H1 (cell line): ENCODE data around the gene TSKU. TPM values are rescaled to one million over a fixed set of nuclear protein-coding genes. Genes with fewer than 3 reads are reported as not detected.

Experiments
- CTCF ChIA-PET: fragments of 300-600 bp; sonication (Branson Sonifier 250); formaldehyde crosslinking; loops from one replicate; lab custom pipeline; 2021; ENCODE audit not compliant: partially characterized antibody; lab: Charles Lee
- POLR2A ChIA-PET: fragments of 300-600 bp; sonication (Branson Sonifier 250); formaldehyde crosslinking; loops from one replicate; lab custom pipeline; 2021; ENCODE audit warnings: inconsistent platforms; ENCODE audit not compliant: partially characterized antibody; lab: Charles Lee
- DNase-seq, 2 experiments: peaks; one replicate each; pipeline versions ENCODE4 v3.0.0 to v3.0.0-alpha.2; 2010 to 2022; ENCODE audit warnings: low spot score in 2 of 2, low read depth in 1 of 2, mixed read lengths in 1 of 2
- FAIRE-seq: peaks from 2 replicates; lab custom pipeline; 2011; peaks lifted over from hg19 to GRCh38; lab: Jason Lieb, UNC
- H2AFZ ChIP-seq: 2 replicates; pipeline ENCODE4 v1.8.1; 2012; ENCODE audit warnings: low read length, inconsistent platforms
- H2AK5ac ChIP-seq: 2 replicates; pipeline ENCODE4 v1.6.1; 2013; ENCODE audit warnings: low read depth, low read length
- H2BK120ac ChIP-seq: replicated peaks from 2 replicates; pipeline ENCODE3; 2013; ENCODE audit warnings: low read depth, low read length, inconsistent platforms
- H2BK12ac ChIP-seq: 2 replicates; pipeline ENCODE4 v1.6.1; 2013; ENCODE audit warnings: low read depth, low read length
- H2BK15ac ChIP-seq: 2 replicates; pipeline ENCODE4 v1.6.1; 2013; ENCODE audit warnings: low read length
- H2BK20ac ChIP-seq: 2 replicates; pipeline ENCODE4 v1.6.1; 2013; ENCODE audit warnings: low read length
- H2BK5ac ChIP-seq: 2 replicates; pipeline ENCODE4 v1.6.1; 2013; ENCODE audit warnings: low read depth, low read length
- H3K14ac ChIP-seq: 2 replicates; pipeline ENCODE4 v1.6.1; 2013; ENCODE audit warnings: inconsistent platforms; ENCODE audit not compliant: insufficient read length
- H3K18ac ChIP-seq: 2 replicates; pipeline ENCODE4 v1.6.1; 2013; ENCODE audit warnings: low read length; ENCODE audit errors: extremely low read depth
- H3K23ac ChIP-seq: 2 replicates; pipeline ENCODE4 v1.6.1; 2013; ENCODE audit warnings: inconsistent platforms; ENCODE audit not compliant: insufficient read length
- H3K23me2 ChIP-seq: 2 replicates; pipeline ENCODE4 v1.6.1; 2013; ENCODE audit warnings: low read depth, low read length
- H3K27ac ChIP-seq: 2 replicates; pipeline ENCODE4 v1.6.1; 2011; ENCODE audit warnings: low read depth, low read length, inconsistent platforms
- H3K27me3 ChIP-seq, 4 experiments: replicated peaks in 1 of 4; 1 replicate in 1 of 4; 2 replicates in 3 of 4; pipeline versions ENCODE4 v1.6.1 to v1.8.1; 2011 to 2013; ENCODE audit warnings: low read length in 3 of 4, mild to moderate bottlenecking in 3 of 4, inconsistent platforms in 2 of 4, mixed read lengths in 2 of 4, moderate library complexity in 1 of 4; ENCODE audit not compliant: control insufficient read depth in 3 of 4, insufficient read depth in 3 of 4; ENCODE audit errors: extremely low read depth in 1 of 4
- H3K36me3 ChIP-seq, 4 experiments: 2 replicates each; pipeline versions ENCODE4 v1.6.1 to v1.8.1; 2011 to 2013; ENCODE audit warnings: mild to moderate bottlenecking in 4 of 4, low read length in 3 of 4, moderate library complexity in 2 of 4, control low read depth in 1 of 4, inconsistent platforms in 1 of 4; ENCODE audit not compliant: insufficient read depth in 4 of 4, control insufficient read depth in 2 of 4
- H3K4ac ChIP-seq: replicated peaks from 2 replicates; pipeline ENCODE3; 2013; ENCODE audit warnings: low read length, low read depth, mixed read lengths, inconsistent platforms; ENCODE audit not compliant: insufficient read length
- H3K4me1 ChIP-seq, 4 experiments: replicated peaks in 1 of 4; 1 replicate in 1 of 4; 2 replicates in 3 of 4; pipeline versions ENCODE4 v1.6.1 to v1.8.1; 2011 to 2013; ENCODE audit warnings: low read length in 3 of 4, inconsistent platforms in 2 of 4, mixed read lengths in 1 of 4; ENCODE audit not compliant: insufficient read depth in 4 of 4, control insufficient read depth in 3 of 4
- H3K4me2 ChIP-seq, 2 experiments: 2 replicates each; pipeline versions ENCODE4 v1.6.1 to v1.8.1; 2011 to 2013; ENCODE audit warnings: low read depth in 2 of 2, low read length in 2 of 2, control low read depth in 1 of 2, inconsistent platforms in 1 of 2, mild to moderate bottlenecking in 1 of 2; ENCODE audit not compliant: insufficient read depth in 1 of 2
- H3K4me3 ChIP-seq, 4 experiments: fragments of 200-600, 300-600 bp in 1 of 4; sonication (generic), shearing (Covaris generic), sonication (Bioruptor Twin) in 1 of 4; 2 replicates each; pipeline versions ENCODE4 v1.5.1 to v1.8.1; 2011 to 2016; ENCODE audit warnings: low read length in 4 of 4, low read depth in 3 of 4, control low read depth in 2 of 4, inconsistent platforms in 2 of 4, mild to moderate bottlenecking in 2 of 4, mixed read lengths in 1 of 4, moderate library complexity in 1 of 4; ENCODE audit not compliant: insufficient read depth in 2 of 4; ENCODE audit errors: extremely low read depth in 1 of 4
- H3K56ac ChIP-seq: replicated peaks from 2 replicates; pipeline ENCODE3; 2013; ENCODE audit warnings: low read depth, mild to moderate bottlenecking, mixed read lengths, low read length, inconsistent platforms; ENCODE audit not compliant: insufficient read length
- H3K79me1 ChIP-seq: 2 replicates; pipeline ENCODE4 v1.6.1; 2013; ENCODE audit warnings: low read depth, low read length, control low read depth
- H3K79me2 ChIP-seq, 2 experiments: 2 replicates each; pipeline versions ENCODE4 v1.6.1 to v1.8.1; 2012 to 2013; ENCODE audit warnings: low read length in 2 of 2, mild to moderate bottlenecking in 2 of 2, inconsistent platforms in 1 of 2; ENCODE audit not compliant: insufficient read depth in 2 of 2, control insufficient read depth in 1 of 2
- H3K9ac ChIP-seq, 4 experiments: replicated peaks in 1 of 4; 1 replicate in 1 of 4; 2 replicates in 3 of 4; pipeline versions ENCODE4 v1.6.1 to v1.8.1; 2011 to 2013; ENCODE audit warnings: low read depth in 3 of 4, low read length in 3 of 4, control low read depth in 2 of 4, mild to moderate bottlenecking in 2 of 4, moderate library complexity in 2 of 4, inconsistent platforms in 1 of 4; ENCODE audit errors: extremely low read depth in 1 of 4
- H3K9me3 ChIP-seq, 2 experiments: 2 replicates each; pipeline versions ENCODE4 v1.6.1 to v1.8.1; 2012 to 2013; ENCODE audit warnings: mild to moderate bottlenecking in 2 of 2, moderate library complexity in 2 of 2, control low read depth in 1 of 2, inconsistent platforms in 1 of 2, low read depth in 1 of 2, low read length in 1 of 2, mixed read lengths in 1 of 2; ENCODE audit not compliant: insufficient read depth in 2 of 2
- H4K20me1 ChIP-seq, 2 experiments: replicated peaks in 1 of 2; 2 replicates each; pipeline versions ENCODE3 to v1.8.1; 2011 to 2013; ENCODE audit warnings: inconsistent platforms in 2 of 2, low read length in 2 of 2, mild to moderate bottlenecking in 1 of 2; ENCODE audit not compliant: insufficient read depth in 2 of 2, control insufficient read depth in 1 of 2
- H4K5ac ChIP-seq: 2 replicates; pipeline ENCODE4 v1.6.1; 2013; ENCODE audit warnings: low read length, low read depth, mixed read lengths, inconsistent platforms; ENCODE audit not compliant: insufficient read length
- H4K8ac ChIP-seq: 2 replicates; pipeline ENCODE4 v1.8.0; 2013; ENCODE audit warnings: mild to moderate bottlenecking, moderate library complexity, low read length, inconsistent platforms; ENCODE audit not compliant: insufficient read depth; ENCODE audit errors: extremely low read depth
- H4K91ac ChIP-seq: replicated peaks from 2 replicates; pipeline ENCODE3; 2013; ENCODE audit warnings: low read length, mixed read lengths, inconsistent platforms; ENCODE audit not compliant: insufficient read length
- CHD2 ChIP-seq: IDR thresholded peaks from 2 replicates; pipeline ENCODE4 v1.6.1; 2012; ENCODE audit warnings: low read length, improper control_type of control experiment
- HDAC2 ChIP-seq, 2 experiments: fragments of 300-600 bp in 1 of 2; sonication (generic) in 1 of 2; IDR thresholded peaks; 2 replicates each; pipeline ENCODE4 v1.6.1; 2011 to 2012; ENCODE audit warnings: low read depth in 2 of 2, low read length in 2 of 2, mild to moderate bottlenecking in 2 of 2, moderate library complexity in 2 of 2, borderline replicate concordance in 1 of 2, inconsistent platforms in 1 of 2
- POLR2AphosphoS5 ChIP-seq: IDR thresholded peaks from 2 replicates; pipeline ENCODE4 v1.6.1; 2011; ENCODE audit warnings: low read depth, low read length
- SIN3A ChIP-seq, 2 experiments: IDR thresholded peaks in 1 of 2; conservative IDR thresholded peaks in 1 of 2; 2 replicates each; pipeline ENCODE4 v1.6.1; 2011 to 2012; ENCODE audit warnings: low read length in 2 of 2, improper control_type of control experiment in 1 of 2, low read depth in 1 of 2, mild to moderate bottlenecking in 1 of 2
- WGBS, 2 experiments: shearing (Covaris generic) in 1 of 2; methylation state at CpG; one replicate each; pipeline versions ENCODE4 v1.1.6 to v1.1.7; 2013 to 2015; ENCODE audit warnings: low lambda C conversion rate in 2 of 2, mixed read lengths in 2 of 2, inconsistent platforms in 1 of 2, low coverage in 1 of 2, missing lambda C conversion rate in 1 of 2; ENCODE audit not compliant: insufficient replicate concordance in 2 of 2, insufficient coverage in 1 of 2, insufficient read length in 1 of 2; ENCODE audit errors: extremely low coverage in 1 of 2, missing lambda C conversion rate in 1 of 2; 5-methylcytosine and 5-hydroxymethylcytosine counted together
- polyA plus RNA-seq, 7 experiments: library from polyadenylated mRNA; depleted of rRNA in 3 of 7; stranded (reverse) in 5 of 7; unstranded in 2 of 7; fragments of >200 nt in 5 of 7; fragments of 200-250 nt in 2 of 7; gene quantifications; 1 replicate in 5 of 7; 2 replicates in 1 of 7; 4 replicates in 1 of 7; pipeline versions ENCODE4 v1.2.1 to v1.2.3, GENCODE V29; 2011 to 2013; ENCODE audit warnings: missing spikeins in 2 of 7, mixed read lengths in 2 of 7
- total RNA-seq: library from RNA; stranded (reverse); fragmentation: NEBNext Ultra II Directional; extraction: Animal tissue kit (Norgen Biotek cat#: 25700); gene quantifications from 2 replicates; pipeline ENCODE4 v1.2.1, GENCODE V29; 2021
- TF ChIP-seq, protein P1 (sequence below), 3 experiments: IDR thresholded peaks; 1 replicate in 2 of 3; 2 replicates in 1 of 3; pipeline versions ENCODE4 v1.5.1 to v1.6.1; 2011; ENCODE audit warnings: low read length in 3 of 3, mild to moderate bottlenecking in 3 of 3, inconsistent platforms in 2 of 3, low read depth in 1 of 3, moderate library complexity in 1 of 3; ENCODE audit not compliant: insufficient read depth in 1 of 3; ENCODE audit errors: control extremely low read depth in 1 of 3

The TSKU gene
- total and polyA plus RNA-seq, 2 of the 8 experiments (the other 6 are each of a cell fraction or from before 2014, with no cell fraction given): 22.8 to 28.4 TPM

- ChIA-PET POLR2A (no interaction called here), CTCF (interaction anchor here (0.9 to 4.0 kb wide), 9 partner anchors 8 to 206 kb away, joined by 3 to 25 read pairs (median 5); no protein-coding TSS in a partner anchor)
- H3K23me2 ChIP-seq: no peaks in the 10 kb centered on the region
- H4K5ac ChIP-seq: no peak overlapping the region
- H3K4me3 ChIP-seq: no peak overlapping the region
- no peak overlapping the region for H2AFZ ChIP-seq
- no peak overlapping the region for H2BK5ac ChIP-seq
- 0 out of 7 replicates have a peak, but pooled peaks cover 0 to 4% (median 0%) of the 10 kb centered on the region in 4 experiments for H3K4me1 ChIP-seq
- H3K9me3 ChIP-seq: no peaks in the 10 kb centered on the region
- H3K56ac ChIP-seq: no peak overlapping the region
- no peak overlapping the region for H2BK120ac ChIP-seq
- no peak overlapping the region; the same call in 1 of the 2 replicates for H4K8ac ChIP-seq
- H2AK5ac ChIP-seq: no peak overlapping the region
- no peak overlapping the region for H3K18ac ChIP-seq
- FAIRE-seq (no peak), DNase-seq (no peak)
- WGBS, 2 experiments: 97% methylated on average over 3 of the region's 3 CpGs; no CpG with 5 or more reads in 1 of the 2 experiments
- H3K27ac ChIP-seq: no peak overlapping the region
- H3K27me3 ChIP-seq: no peaks in the 10 kb centered on the region
- H3K79me2 ChIP-seq: no peaks in the 10 kb centered on the region
- H2BK15ac ChIP-seq: no peak overlapping the region
- H2BK20ac ChIP-seq: no peak overlapping the region
- no peak for TF ChIP-seq SIN3A (conservative IDR thresholded peaks at IDR 0.05 in 1 of 2, IDR thresholded peaks at IDR 0.05 in 1 of 2; ENCODE audit: low read depth in 1 of 2, low read length in 2 of 2)
- no peak for TF ChIP-seq CHD2
- TF ChIP-seq POLR2AphosphoS5: no peak
- TF ChIP-seq, protein P1, sequence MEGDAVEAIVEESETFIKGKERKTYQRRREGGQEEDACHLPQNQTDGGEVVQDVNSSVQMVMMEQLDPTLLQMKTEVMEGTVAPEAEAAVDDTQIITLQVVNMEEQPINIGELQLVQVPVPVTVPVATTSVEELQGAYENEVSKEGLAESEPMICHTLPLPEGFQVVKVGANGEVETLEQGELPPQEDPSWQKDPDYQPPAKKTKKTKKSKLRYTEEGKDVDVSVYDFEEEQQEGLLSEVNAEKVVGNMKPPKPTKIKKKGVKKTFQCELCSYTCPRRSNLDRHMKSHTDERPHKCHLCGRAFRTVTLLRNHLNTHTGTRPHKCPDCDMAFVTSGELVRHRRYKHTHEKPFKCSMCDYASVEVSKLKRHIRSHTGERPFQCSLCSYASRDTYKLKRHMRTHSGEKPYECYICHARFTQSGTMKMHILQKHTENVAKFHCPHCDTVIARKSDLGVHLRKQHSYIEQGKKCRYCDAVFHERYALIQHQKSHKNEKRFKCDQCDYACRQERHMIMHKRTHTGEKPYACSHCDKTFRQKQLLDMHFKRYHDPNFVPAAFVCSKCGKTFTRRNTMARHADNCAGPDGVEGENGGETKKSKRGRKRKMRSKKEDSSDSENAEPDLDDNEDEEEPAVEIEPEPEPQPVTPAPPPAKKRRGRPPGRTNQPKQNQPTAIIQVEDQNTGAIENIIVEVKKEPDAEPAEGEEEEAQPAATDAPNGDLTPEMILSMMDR (IDR thresholded peaks at IDR 0.05; ENCODE audit: control extremely low read depth in 1 of 3, insufficient read depth in 1 of 3, low read depth in 1 of 3, low read length in 3 of 3): no peak
- TF ChIP-seq HDAC2 (IDR thresholded peaks at IDR 0.05; ENCODE audit: borderline replicate concordance in 1 of 2, low read depth in 2 of 2, low read length in 2 of 2): no peak
- H3K4me2 ChIP-seq: no peak overlapping the region
- no peak overlapping the region for H3K14ac ChIP-seq
- no peak overlapping the region for H4K91ac ChIP-seq
- no peaks in the 10 kb centered on the region for H4K20me1 ChIP-seq
- H2BK12ac ChIP-seq: no peak overlapping the region
- no peak overlapping the region for H3K23ac ChIP-seq
- no peaks in the 10 kb centered on the region for H3K79me1 ChIP-seq
- H3K9ac ChIP-seq: no peak overlapping the region
- H3K4ac ChIP-seq: no peak overlapping the region
- no peaks in the 10 kb centered on the region for H3K36me3 ChIP-seq
Measured at GRCh38 chr11:76834151-76834550, 51.0 kb downstream of the TSKU start.
